GM19193 (cell line): Measurements from ENCODE around the gene E2F2.
A peak's percentile ranks its signal among the peaks of the same experiment; 100 is the strongest.

ENCODE experiments used
- POLR2A ChIP-seq: IDR thresholded peaks from 4 replicates; pipeline ENCODE4 v1.6.1; 2011; ENCODE audit not compliant: insufficient read depth, insufficient read length; ENCODE audit errors: extremely low read depth

The E2F2 gene

GRCh38 chr1:23544444-23545389, 13.7 kb upstream of the E2F2 start:
- no peak for TF ChIP-seq POLR2A

GRCh38 chr1:23543707-23544443, 12.8 kb upstream of the E2F2 start:
- no peak for TF ChIP-seq POLR2A

- TF ChIP-seq POLR2A = no peak
Observed at GRCh38 chr1:23539698-23540266, 8.7 kb upstream of the E2F2 start.

GRCh38 chr1:23537296-23537973, 6.4 kb upstream of the E2F2 start:
- no peak for TF ChIP-seq POLR2A

GRCh38 chr1:23533246-23534023, 2.4 kb upstream of the E2F2 start:
- TF ChIP-seq POLR2A = no peak

- TF ChIP-seq POLR2A = no peak
Observed at GRCh38 chr1:23531562-23532094, 595 bp upstream of the E2F2 start.

GRCh38 chr1:23530087-23530746, 816 bp downstream of the E2F2 start:
- no peak for TF ChIP-seq POLR2A

GRCh38 chr1:23529146-23530086, 1.6 kb downstream of the E2F2 start:
- TF ChIP-seq POLR2A = no peak

- TF ChIP-seq POLR2A = peak; percentile 31
Observed at GRCh38 chr1:23528250-23528978, 2.6 kb downstream of the E2F2 start.

- TF ChIP-seq POLR2A = no peak
Observed at GRCh38 chr1:23527900-23528249, 3.2 kb downstream of the E2F2 start.

- TF ChIP-seq POLR2A = no peak
Observed at GRCh38 chr1:23527366-23527765, 3.7 kb downstream of the E2F2 start.
